Central memory CD8-positive, alpha-beta T cell (primary cell): ENCODE data around the gene SPART.

Source experiments
- ATAC-seq: fragments of 150-1000 bp; cut with Tn5 transposase; replicated peaks from 2 replicates; pipeline ENCODE4 v1.10.0; 2022; ENCODE audit warnings: mild to moderate bottlenecking, moderate FRiP score, moderate number of reproducible peaks; ENCODE audit not compliant: poor library complexity, severe bottlenecking; ENCODE audit errors: extremely low read depth
- DNase-seq, 2 donors: peaks; one replicate each; pipeline ENCODE4 v3.0.0; 2021; ENCODE audit warnings: low spot score in 2 of 2
- H3K27ac Mint-ChIP-seq: one replicate; pipeline ENCODE4 v1.8.0; 2022; ENCODE audit warnings: low read depth, mild to moderate bottlenecking, moderate library complexity, mixed read lengths
- H3K27me3 Mint-ChIP-seq: one replicate; pipeline ENCODE4 v1.8.0; 2022; ENCODE audit warnings: mixed read lengths
- H3K36me3 Mint-ChIP-seq: one replicate; pipeline ENCODE4 v1.8.0; 2022; ENCODE audit warnings: mild to moderate bottlenecking, moderate library complexity, mixed read lengths; ENCODE audit not compliant: insufficient read depth
- H3K4me1 Mint-ChIP-seq: one replicate; pipeline ENCODE4 v1.8.0; 2022; ENCODE audit warnings: mixed read lengths
- H3K4me3 Mint-ChIP-seq: one replicate; pipeline ENCODE4 v1.8.0; 2022; ENCODE audit warnings: mild to moderate bottlenecking, moderate library complexity, mixed read lengths
- H3K9me3 Mint-ChIP-seq: one replicate; pipeline ENCODE4 v1.8.0; 2022; ENCODE audit warnings: mixed read lengths

SPART gene

DNA sequence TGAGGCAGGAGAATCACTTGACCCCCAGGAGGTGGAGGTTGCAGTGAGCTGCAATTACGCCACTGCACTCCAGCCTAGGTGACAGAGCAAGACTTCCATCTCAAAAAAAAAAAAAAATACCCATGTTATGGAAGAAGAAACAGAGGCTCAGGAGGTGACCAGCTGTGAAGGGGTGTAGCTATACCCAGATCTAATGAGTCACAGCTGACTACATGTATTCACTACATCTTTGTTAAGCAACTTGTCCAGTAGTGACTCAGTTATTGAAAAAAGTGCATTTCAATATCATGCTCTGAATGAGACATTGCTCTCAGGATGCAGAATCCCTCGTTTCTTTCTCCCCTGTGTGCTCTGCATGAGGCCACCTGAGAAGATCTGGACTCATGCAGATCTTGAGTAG, 16.1 kb upstream of the SPART start:
- H3K4me3 Mint-ChIP-seq = no peak overlapping the region
- DNase-seq (no peak), ATAC-seq (no peak)
- H3K9me3 Mint-ChIP-seq = no peaks in the 10 kb centered on the region
- H3K4me1 Mint-ChIP-seq = no peaks in the 10 kb centered on the region
- no peak overlapping the region for H3K27ac Mint-ChIP-seq
- no peaks in the 10 kb centered on the region for H3K36me3 Mint-ChIP-seq
- no peaks in the 10 kb centered on the region for H3K27me3 Mint-ChIP-seq

DNA sequence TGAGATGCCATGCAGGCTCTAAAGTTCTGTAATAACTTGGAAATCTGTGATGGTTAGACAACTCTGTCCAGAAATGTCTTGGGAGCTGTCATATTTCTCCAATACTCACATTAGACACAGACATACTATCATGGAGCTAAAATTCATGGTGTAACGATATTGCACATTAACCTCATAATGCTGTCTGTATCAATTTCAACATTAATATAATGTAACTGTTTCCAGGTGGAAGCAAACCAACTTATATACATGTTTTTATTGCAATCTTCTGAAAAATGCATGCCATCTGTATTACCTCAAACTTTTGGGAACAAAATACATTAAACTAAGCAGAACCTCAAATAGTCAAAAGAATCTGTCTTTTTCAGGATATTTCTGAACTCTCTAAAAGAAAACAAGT, 14.7 kb upstream of the SPART start:
- no peak overlapping the region for H3K27ac Mint-ChIP-seq
- H3K4me1 Mint-ChIP-seq = no peaks in the 10 kb centered on the region
- H3K27me3 Mint-ChIP-seq = no peaks in the 10 kb centered on the region
- DNase-seq (no peak), ATAC-seq (no peak)
- no peak overlapping the region for H3K4me3 Mint-ChIP-seq
- H3K9me3 Mint-ChIP-seq = no peaks in the 10 kb centered on the region
- H3K36me3 Mint-ChIP-seq = no peaks in the 10 kb centered on the region

DNA sequence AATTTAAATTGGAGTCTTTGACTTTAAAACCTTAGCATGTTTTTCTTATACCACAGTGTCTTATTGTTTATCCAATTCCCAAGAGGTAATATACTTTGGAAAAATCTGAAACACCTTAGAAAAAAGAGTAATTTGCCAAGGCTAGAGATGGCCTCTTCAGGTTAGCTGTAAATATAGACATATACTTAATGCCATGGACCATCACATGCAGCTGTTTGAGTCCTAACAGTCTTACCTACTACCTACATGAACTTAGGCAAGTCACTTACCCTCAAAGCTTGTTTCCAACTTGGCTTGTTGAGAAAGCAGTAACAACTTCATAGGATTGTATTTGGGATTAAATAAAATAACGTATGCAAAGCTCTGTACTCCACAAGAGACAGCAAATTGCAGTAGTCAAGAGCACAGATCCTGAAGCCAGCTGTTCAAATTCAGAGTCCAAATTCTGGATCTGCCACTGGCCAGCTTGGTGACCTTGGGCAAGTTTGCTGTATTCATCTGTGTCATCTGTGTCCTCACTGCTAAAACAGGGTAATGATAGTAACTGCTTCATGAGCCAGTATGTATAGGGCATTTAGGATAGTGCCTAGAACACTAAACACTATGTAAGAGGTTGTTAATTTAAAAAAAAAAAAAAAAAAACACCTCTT, 13.2 kb upstream of the SPART start:
- H3K4me1 Mint-ChIP-seq = no peaks in the 10 kb centered on the region
- H3K36me3 Mint-ChIP-seq = no peaks in the 10 kb centered on the region
- no peaks in the 10 kb centered on the region for H3K27me3 Mint-ChIP-seq
- DNase-seq (no peak), ATAC-seq (no peak)
- no peak overlapping the region for H3K27ac Mint-ChIP-seq
- H3K4me3 Mint-ChIP-seq = no peak overlapping the region
- no peaks in the 10 kb centered on the region for H3K9me3 Mint-ChIP-seq

DNA sequence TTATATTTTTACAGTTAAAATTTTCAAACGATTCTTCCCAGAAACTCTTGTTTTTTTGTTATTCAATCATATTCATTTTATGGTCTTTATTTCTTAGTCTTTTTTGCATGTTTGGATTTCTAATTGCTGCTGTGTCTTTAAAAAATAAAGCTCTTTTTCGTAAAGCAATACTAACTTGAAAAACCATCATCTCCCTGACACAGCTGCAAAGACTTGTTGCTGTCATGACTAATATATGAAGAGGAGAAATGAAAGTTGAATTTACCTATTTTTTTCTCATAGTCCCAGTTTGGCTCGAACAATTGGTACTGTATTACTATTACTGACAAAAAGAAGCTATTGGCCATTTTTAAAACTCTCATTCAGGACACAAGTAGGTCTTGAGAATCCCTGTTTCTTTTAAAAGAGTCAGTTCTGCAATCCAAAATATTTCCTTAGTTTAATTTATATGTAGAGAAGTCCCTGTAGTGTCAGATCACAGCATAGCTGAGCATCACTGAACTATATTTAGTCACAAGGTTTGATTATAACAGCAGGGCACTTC, 12.1 kb upstream of the SPART start:
- Mint-ChIP-seq H3K27me3 (no peaks in the 10 kb centered on the region), H3K9me3 (no peaks in the 10 kb centered on the region), H3K4me1 (no peaks in the 10 kb centered on the region), H3K4me3 (no peak overlapping the region), H3K27ac (no peak overlapping the region), H3K36me3 (no peaks in the 10 kb centered on the region)
- DNase-seq = no peak
- no peak for ATAC-seq

DNA sequence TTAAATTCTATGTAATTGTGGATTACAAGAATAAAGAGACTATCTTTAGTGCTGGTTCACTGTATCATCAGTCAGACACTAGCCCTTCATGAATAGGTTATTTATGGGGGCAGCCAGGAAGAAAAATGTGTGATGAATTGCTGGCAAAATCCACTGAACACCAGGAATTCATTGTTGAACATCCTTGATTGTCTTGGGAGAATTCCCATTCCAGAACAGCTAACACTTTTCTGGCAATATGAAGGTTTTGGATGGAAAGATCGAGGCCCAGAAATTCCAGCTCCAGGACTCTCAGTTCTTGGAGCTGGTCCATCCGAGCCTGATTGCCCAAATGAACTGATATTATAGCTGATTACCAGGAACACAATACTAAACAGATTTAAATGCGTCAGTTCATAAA, 11.5 kb upstream of the SPART start:
- Mint-ChIP-seq H3K4me1 (no peaks in the 10 kb centered on the region), H3K27ac (no peak overlapping the region), H3K4me3 (no peak overlapping the region), H3K36me3 (no peaks in the 10 kb centered on the region), H3K9me3 (no peaks in the 10 kb centered on the region), H3K27me3 (no peaks in the 10 kb centered on the region)
- ATAC-seq (no peak), DNase-seq (no peak)

DNA sequence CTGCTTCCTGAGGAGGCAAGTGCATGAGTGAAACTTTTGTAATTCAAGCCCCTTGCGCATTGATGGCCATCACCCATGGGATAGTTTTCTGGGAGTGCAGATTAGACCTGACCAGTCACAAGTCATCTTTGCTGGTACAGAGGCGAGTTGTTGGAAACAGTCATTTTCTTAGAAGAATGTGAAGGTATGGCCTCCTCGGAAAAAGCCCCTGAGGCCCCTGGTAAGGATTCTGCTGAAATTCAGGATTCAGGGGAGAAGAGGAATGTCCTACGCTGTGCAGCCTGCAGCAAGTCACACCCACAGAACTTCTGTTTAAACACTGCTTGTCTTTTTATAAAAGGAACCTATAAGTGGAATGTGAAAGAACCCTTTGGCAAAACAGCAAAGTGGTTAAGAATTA, 11.0 kb upstream of the SPART start:
- H3K27ac Mint-ChIP-seq = no peak overlapping the region
- H3K4me1 Mint-ChIP-seq = no peaks in the 10 kb centered on the region
- H3K4me3 Mint-ChIP-seq = no peak overlapping the region
- no peak for DNase-seq
- no peaks in the 10 kb centered on the region for H3K27me3 Mint-ChIP-seq
- no peak for ATAC-seq
- H3K36me3 Mint-ChIP-seq = no peaks in the 10 kb centered on the region
- H3K9me3 Mint-ChIP-seq = no peaks in the 10 kb centered on the region

DNA sequence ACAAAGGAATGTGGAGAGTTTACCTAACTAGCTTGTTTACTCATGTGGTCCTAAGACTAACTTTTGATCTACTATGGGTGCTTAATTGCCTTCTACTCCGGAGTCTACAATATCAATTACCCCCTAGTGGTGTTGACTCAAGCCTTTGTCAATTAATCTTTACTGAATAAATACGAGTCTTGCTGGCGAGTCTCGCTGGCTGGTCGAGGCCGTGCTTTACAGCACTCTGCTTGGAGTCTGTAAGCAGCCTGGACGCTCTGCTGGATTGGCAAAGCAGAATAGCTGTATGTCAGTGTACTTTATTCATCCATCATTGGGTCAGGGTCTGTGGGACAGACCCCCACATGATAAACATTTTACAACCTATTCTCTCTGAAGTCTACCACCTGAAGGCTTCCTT, 9.9 kb upstream of the SPART start:
- H3K4me1 Mint-ChIP-seq = no peaks in the 10 kb centered on the region
- no peaks in the 10 kb centered on the region for H3K9me3 Mint-ChIP-seq
- DNase-seq (no peak), ATAC-seq (no peak)
- H3K27me3 Mint-ChIP-seq = no peaks in the 10 kb centered on the region
- H3K27ac Mint-ChIP-seq = no peak overlapping the region
- H3K36me3 Mint-ChIP-seq = no peaks in the 10 kb centered on the region
- H3K4me3 Mint-ChIP-seq = no peak overlapping the region

DNA sequence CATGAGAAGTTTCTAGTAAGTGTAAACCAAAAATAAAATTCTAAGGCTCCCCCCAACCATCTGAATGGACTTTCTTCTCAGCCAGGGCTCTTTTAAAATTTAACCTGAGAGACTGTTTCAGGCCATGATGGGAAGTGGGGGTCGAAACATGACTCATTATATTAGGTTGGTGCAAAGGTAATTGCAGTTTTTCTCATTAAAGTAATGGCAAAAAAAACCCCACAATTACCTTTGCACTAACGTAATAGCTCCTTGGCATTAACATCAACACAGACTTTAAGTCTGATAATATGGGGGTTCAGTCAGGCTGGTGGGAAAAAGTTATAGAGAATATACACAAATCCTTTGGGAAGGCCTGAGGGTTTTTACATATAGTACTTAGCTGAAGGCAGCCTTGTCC, 9.4 kb upstream of the SPART start:
- no peaks in the 10 kb centered on the region for H3K9me3 Mint-ChIP-seq
- H3K4me3 Mint-ChIP-seq = no peak overlapping the region
- H3K27me3 Mint-ChIP-seq = no peaks in the 10 kb centered on the region
- no peaks in the 10 kb centered on the region for H3K4me1 Mint-ChIP-seq
- H3K27ac Mint-ChIP-seq = no peak overlapping the region
- ATAC-seq (no peak), DNase-seq (no peak)
- no peaks in the 10 kb centered on the region for H3K36me3 Mint-ChIP-seq

DNA sequence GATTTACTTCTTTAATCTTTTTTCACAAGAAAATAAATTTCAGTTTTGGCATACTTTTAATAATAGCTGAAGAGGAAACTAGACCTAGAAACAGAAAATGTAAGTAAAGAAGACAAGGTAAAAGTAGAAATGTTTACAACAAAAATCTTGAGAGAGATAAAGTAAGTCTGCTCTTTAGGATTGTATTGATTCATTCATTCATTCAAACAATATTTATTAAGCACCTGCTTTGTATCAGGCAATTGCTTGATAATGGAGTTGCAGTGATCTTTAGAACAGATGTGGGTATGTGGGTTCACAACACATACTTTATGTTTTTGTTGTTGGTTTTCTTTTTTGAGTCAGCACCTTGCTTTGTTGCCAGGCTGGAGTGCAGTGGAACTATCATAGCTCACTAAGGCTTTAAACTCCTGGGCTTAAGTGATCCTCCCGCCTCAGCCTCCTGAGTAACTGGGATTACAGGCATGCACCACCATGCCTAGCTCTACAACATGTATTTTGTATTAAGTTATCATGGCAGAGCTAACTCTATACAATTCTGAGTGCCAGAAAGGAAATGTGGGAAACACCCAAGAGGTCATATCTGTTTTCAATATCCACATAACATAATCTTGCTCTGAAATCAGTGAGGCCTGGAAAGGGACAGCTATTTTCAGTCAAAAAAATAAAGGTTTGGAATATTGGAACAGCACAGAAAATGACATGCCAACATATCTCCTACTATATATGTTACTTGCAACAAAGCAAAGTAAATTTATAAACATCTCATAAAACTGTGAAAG, 8.8 kb upstream of the SPART start:
- no peaks in the 10 kb centered on the region for H3K4me1 Mint-ChIP-seq

DNA sequence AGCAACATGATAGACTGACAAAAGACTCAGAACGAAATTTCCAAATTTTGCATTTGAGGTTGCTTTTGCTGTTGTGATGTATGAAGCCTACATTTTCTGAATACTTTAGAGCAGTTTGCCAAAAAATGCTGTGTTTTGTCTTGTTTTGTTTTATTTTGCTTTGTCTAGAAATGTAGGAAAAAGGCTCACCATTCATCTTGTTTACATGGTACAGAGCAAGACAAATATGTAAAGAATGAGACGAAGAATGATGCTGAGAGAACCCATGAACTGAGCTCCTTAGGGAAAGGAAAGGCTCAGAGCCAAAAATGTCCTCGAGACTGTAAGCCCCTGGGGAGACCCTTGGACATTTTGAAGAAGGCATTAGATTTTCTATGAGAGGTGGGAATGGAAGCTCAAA, 6.8 kb upstream of the SPART start:
- H3K4me1 Mint-ChIP-seq = no peaks in the 10 kb centered on the region
- ATAC-seq = no peak

More for the DNA sequence above, 8.8 kb upstream of the SPART start:
- H3K9me3 Mint-ChIP-seq = no peaks in the 10 kb centered on the region
- no peak for DNase-seq
- H3K36me3 Mint-ChIP-seq = no peaks in the 10 kb centered on the region
- no peak overlapping the region for H3K4me3 Mint-ChIP-seq
- H3K27me3 Mint-ChIP-seq = no peaks in the 10 kb centered on the region
- H3K27ac Mint-ChIP-seq = no peak overlapping the region
- ATAC-seq = no peak

DNA sequence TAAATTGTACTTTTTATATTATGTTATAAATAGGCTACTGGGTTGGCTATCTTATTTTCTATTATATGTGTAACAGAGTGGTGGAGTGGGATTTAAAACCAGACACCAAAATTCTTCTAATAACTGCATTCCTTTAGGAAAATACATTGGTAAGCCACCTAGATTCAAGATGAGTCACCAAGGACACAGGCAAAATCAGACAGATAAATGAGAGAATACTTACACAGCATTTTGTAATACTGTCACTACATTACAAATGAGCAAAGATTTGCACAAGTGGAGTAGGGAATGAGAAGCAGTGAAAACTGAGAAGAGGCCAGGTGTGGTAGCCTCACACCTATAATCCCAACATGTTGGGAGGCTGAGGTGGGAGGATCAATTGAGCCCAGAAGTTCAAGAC, 6.2 kb upstream of the SPART start:
- ATAC-seq = no peak
- DNase-seq = no peak
- no peak overlapping the region for H3K4me3 Mint-ChIP-seq
- no peaks in the 10 kb centered on the region for H3K27me3 Mint-ChIP-seq
- no peaks in the 10 kb centered on the region for H3K9me3 Mint-ChIP-seq
- no peaks in the 10 kb centered on the region for H3K36me3 Mint-ChIP-seq
- H3K4me1 Mint-ChIP-seq = no peaks in the 10 kb centered on the region
- H3K27ac Mint-ChIP-seq = no peak overlapping the region

More for the DNA sequence above, 6.8 kb upstream of the SPART start:
- Mint-ChIP-seq H3K27me3 (no peaks in the 10 kb centered on the region), H3K36me3 (no peaks in the 10 kb centered on the region), H3K27ac (no peak overlapping the region), H3K4me3 (no peak overlapping the region), H3K9me3 (no peaks in the 10 kb centered on the region)
- no peak for DNase-seq

DNA sequence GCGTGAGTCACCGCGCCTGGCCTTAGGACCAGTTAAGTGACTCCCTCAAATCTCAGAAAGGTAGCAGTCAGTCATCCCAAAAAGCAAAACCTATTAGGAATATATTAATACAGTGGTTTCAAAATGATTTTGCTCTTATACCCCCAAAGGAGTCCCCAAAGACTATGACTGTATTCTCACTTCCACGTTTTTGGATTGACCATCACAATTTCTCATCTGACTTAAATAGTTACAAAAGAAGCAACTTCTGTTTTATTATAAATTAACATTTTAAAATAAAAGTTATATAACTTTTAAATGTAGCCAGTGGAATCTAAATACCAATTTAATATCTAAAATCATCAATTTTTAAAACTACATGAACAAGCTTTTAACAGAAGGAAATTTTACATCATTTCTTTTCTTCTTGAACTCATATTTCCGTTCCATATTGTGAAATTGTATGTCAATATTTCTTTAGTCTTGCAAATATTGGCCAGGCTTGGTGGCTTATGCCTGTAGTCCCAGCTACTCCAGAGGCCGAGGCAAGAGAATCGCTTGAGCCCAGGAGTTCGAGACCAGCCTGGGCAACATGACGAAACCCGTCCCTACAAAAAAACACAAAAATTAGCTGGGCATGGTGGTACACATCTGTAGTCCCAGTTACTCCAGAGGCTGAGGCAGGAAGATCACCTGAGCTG, 1.5 kb upstream of the SPART start:
- Mint-ChIP-seq H3K9me3 (no peaks in the 10 kb centered on the region), H3K36me3 (peaks cover 5% of the 10 kb centered on the region), H3K27me3 (peaks cover 29% of the 10 kb centered on the region), H3K4me3 (no peak overlapping the region), H3K27ac (no peak overlapping the region), H3K4me1 (no peaks in the 10 kb centered on the region)
- ATAC-seq (no peak), DNase-seq (no peak)
